ENCODE data around the gene FLII. TPM values are rescaled to one million over a fixed set of nuclear protein-coding genes. Genes with fewer than 3 reads are reported as not detected.

FLII gene
- total RNA-seq, 1 experiment from 2014 or later, result 309 TPM

DNA sequence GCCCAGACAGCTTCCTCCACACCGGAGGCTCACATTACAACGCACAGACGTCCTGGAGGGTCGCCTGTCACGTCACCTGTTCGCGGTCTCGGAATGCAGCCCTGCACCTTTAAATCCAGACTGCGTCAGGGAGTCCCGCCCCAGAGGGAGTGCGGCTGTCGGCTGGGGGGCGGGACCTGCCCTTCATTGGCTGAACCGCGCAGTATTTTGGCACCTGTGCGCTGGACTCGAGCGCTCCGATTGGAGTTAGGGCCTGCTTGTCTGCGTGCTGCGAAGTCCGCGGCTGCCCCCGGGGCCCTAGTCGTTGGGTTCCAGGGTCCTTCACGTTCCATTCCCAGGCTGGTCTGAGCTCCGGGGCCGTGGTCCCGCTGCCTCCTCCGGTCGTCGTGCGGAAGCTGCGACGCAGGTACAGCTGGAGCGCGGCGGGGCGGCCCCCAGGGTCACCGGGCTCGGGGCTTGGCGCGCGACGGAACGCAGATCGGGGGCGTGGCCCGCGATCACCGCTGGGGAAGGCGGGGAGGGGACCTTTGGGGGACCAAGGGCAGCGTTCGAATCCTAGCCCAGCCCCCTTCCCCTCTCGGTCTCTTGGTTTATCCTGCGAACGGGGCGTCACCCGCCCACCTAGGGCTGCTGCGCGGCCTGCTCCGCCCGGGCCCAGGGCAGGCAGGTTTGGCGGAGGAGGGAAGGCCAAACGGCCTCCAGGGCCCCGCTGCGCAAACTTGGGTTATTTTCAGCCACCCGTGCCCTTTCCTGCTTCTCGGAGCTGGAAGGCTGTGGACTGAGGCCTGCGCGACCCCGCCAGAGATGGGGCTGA, 2.0 kb upstream of the FLII start, which contains the start of gene MIEF2 (continued):
- TF ChIP-seq E2F4 (CRISPR knock-in tag; IDR thresholded peaks at IDR 0.05; ENCODE audit: borderline replicate concordance, low read depth) (no peak), JUN (CRISPR knock-in tag; IDR thresholded peaks at IDR 0.05) (0 out of 2 replicates have a peak, but pooled peaks have one; percentile 45), MAX (CRISPR knock-in tag; IDR thresholded peaks at IDR 0.05) (peak; percentile 71; the same call in 1 of the 2 replicates), CREB1 (CRISPR knock-in tag; IDR thresholded peaks at IDR 0.05) (no peak), ZNF219 (CRISPR knock-in tag; IDR thresholded peaks at IDR 0.05; ENCODE audit: borderline replicate concordance) (no peak), GABPB1 (CRISPR knock-in tag; IDR thresholded peaks at IDR 0.05) (no peak), PRRX2 (CRISPR knock-in tag; IDR thresholded peaks at IDR 0.05) (no peak), MXD4 (CRISPR knock-in tag; IDR thresholded peaks at IDR 0.05; ENCODE audit: borderline replicate concordance) (no peak), SMAD4 (CRISPR knock-in tag; IDR thresholded peaks at IDR 0.05) (no peak), USF1 (CRISPR knock-in tag; IDR thresholded peaks at IDR 0.05) (peak; percentile 74; the same call in 1 of the 2 replicates), ZMAT4 (CRISPR knock-in tag; IDR thresholded peaks at IDR 0.05) (no peak), ZNF416 (CRISPR knock-in tag; IDR thresholded peaks at IDR 0.05) (no peak), GRHL2 (CRISPR knock-in tag; IDR thresholded peaks at IDR 0.05; ENCODE audit: insufficient replicate concordance, severe bottlenecking) (no peak), ZBTB43 (CRISPR knock-in tag; IDR thresholded peaks at IDR 0.05) (no peak), NR1H2 (CRISPR knock-in tag; IDR thresholded peaks at IDR 0.05) (no peak), SMAD3 (CRISPR knock-in tag; IDR thresholded peaks at IDR 0.05; ENCODE audit: borderline replicate concordance) (peak; percentile 11; the same call in 1 of the 2 replicates), SP1 (CRISPR knock-in tag; conservative IDR thresholded peaks at IDR 0.05) (peak; percentile 87)
- TF ChIP-seq, protein P1, sequence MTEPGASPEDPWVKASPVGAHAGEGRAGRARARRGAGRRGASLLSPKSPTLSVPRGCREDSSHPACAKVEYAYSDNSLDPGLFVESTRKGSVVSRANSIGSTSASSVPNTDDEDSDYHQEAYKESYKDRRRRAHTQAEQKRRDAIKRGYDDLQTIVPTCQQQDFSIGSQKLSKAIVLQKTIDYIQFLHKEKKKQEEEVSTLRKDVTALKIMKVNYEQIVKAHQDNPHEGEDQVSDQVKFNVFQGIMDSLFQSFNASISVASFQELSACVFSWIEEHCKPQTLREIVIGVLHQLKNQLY (CRISPR knock-in tag; IDR thresholded peaks at IDR 0.05), result no peak
- TF ChIP-seq, protein P2, sequence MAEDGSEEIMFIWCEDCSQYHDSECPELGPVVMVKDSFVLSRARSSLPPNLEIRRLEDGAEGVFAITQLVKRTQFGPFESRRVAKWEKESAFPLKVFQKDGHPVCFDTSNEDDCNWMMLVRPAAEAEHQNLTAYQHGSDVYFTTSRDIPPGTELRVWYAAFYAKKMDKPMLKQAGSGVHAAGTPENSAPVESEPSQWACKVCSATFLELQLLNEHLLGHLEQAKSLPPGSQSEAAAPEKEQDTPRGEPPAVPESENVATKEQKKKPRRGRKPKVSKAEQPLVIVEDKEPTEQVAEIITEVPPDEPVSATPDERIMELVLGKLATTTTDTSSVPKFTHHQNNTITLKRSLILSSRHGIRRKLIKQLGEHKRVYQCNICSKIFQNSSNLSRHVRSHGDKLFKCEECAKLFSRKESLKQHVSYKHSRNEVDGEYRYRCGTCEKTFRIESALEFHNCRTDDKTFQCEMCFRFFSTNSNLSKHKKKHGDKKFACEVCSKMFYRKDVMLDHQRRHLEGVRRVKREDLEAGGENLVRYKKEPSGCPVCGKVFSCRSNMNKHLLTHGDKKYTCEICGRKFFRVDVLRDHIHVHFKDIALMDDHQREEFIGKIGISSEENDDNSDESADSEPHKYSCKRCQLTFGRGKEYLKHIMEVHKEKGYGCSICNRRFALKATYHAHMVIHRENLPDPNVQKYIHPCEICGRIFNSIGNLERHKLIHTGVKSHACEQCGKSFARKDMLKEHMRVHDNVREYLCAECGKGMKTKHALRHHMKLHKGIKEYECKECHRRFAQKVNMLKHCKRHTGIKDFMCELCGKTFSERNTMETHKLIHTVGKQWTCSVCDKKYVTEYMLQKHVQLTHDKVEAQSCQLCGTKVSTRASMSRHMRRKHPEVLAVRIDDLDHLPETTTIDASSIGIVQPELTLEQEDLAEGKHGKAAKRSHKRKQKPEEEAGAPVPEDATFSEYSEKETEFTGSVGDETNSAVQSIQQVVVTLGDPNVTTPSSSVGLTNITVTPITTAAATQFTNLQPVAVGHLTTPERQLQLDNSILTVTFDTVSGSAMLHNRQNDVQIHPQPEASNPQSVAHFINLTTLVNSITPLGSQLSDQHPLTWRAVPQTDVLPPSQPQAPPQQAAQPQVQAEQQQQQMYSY (CRISPR knock-in tag; IDR thresholded peaks at IDR 0.05), result peak; percentile 18; the same call in 1 of the 2 replicates
- TF ChIP-seq, protein P3, sequence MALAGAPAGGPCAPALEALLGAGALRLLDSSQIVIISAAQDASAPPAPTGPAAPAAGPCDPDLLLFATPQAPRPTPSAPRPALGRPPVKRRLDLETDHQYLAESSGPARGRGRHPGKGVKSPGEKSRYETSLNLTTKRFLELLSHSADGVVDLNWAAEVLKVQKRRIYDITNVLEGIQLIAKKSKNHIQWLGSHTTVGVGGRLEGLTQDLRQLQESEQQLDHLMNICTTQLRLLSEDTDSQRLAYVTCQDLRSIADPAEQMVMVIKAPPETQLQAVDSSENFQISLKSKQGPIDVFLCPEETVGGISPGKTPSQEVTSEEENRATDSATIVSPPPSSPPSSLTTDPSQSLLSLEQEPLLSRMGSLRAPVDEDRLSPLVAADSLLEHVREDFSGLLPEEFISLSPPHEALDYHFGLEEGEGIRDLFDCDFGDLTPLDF (CRISPR knock-in tag; IDR thresholded peaks at IDR 0.05), result no peak
- TF ChIP-seq, protein P4, sequence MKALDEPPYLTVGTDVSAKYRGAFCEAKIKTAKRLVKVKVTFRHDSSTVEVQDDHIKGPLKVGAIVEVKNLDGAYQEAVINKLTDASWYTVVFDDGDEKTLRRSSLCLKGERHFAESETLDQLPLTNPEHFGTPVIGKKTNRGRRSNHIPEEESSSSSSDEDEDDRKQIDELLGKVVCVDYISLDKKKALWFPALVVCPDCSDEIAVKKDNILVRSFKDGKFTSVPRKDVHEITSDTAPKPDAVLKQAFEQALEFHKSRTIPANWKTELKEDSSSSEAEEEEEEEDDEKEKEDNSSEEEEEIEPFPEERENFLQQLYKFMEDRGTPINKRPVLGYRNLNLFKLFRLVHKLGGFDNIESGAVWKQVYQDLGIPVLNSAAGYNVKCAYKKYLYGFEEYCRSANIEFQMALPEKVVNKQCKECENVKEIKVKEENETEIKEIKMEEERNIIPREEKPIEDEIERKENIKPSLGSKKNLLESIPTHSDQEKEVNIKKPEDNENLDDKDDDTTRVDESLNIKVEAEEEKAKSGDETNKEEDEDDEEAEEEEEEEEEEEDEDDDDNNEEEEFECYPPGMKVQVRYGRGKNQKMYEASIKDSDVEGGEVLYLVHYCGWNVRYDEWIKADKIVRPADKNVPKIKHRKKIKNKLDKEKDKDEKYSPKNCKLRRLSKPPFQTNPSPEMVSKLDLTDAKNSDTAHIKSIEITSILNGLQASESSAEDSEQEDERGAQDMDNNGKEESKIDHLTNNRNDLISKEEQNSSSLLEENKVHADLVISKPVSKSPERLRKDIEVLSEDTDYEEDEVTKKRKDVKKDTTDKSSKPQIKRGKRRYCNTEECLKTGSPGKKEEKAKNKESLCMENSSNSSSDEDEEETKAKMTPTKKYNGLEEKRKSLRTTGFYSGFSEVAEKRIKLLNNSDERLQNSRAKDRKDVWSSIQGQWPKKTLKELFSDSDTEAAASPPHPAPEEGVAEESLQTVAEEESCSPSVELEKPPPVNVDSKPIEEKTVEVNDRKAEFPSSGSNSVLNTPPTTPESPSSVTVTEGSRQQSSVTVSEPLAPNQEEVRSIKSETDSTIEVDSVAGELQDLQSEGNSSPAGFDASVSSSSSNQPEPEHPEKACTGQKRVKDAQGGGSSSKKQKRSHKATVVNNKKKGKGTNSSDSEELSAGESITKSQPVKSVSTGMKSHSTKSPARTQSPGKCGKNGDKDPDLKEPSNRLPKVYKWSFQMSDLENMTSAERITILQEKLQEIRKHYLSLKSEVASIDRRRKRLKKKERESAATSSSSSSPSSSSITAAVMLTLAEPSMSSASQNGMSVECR (CRISPR knock-in tag; IDR thresholded peaks at IDR 0.05; ENCODE audit: borderline replicate concordance), result no peak
- TF ChIP-seq, protein P5, sequence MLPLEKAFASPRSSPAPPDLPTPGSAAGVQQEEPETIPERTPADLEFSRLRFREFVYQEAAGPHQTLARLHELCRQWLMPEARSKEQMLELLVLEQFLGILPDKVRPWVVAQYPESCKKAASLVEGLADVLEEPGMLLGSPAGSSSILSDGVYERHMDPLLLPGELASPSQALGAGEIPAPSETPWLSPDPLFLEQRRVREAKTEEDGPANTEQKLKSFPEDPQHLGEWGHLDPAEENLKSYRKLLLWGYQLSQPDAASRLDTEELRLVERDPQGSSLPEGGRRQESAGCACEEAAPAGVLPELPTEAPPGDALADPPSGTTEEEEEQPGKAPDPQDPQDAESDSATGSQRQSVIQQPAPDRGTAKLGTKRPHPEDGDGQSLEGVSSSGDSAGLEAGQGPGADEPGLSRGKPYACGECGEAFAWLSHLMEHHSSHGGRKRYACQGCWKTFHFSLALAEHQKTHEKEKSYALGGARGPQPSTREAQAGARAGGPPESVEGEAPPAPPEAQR (CRISPR knock-in tag; IDR thresholded peaks at IDR 0.05), result no peak

All from WTC11 (cell line).